Suprapubic skin (tissue), 4 donors: Measurements from ENCODE around the gene BZW2. TPM values are rescaled to one million over a fixed set of nuclear protein-coding genes. Genes with fewer than 3 reads are reported as not detected.
"Not testable (repeated sequence)": the region's sequence is repeated elsewhere in the genome, so short reads cannot be mapped to it uniquely, and the experiment has no call there.

Experiments
- DNase-seq, 2 donors: peaks; one replicate each; pipeline ENCODE4 v3.0.0-alpha.2; 2019; ENCODE audit warnings: low spot score in 2 of 2
- H3K27ac ChIP-seq: fragments of 200-600 bp; sonication (generic); one replicate; pipeline ENCODE4 v1.5.1; 2019
- H3K27me3 ChIP-seq: fragments of 200-600 bp; sonication (generic); one replicate; pipeline ENCODE4 v1.5.1; 2019
- H3K36me3 ChIP-seq: fragments of 200-600 bp; sonication (generic); one replicate; pipeline ENCODE4 v1.5.1; 2019
- H3K4me1 ChIP-seq: fragments of 200-600 bp; sonication (generic); one replicate; pipeline ENCODE4 v1.5.1; 2019
- H3K4me3 ChIP-seq: fragments of 200-600 bp; sonication (generic); one replicate; pipeline ENCODE4 v1.5.1; 2019; ENCODE audit warnings: mild to moderate bottlenecking
- H3K9me3 ChIP-seq: fragments of 200-600 bp; sonication (generic); one replicate; pipeline ENCODE4 v1.5.1; 2019
- CTCF ChIP-seq, 2 donors: fragments of 200-600 bp in 1 of 2; fragments of 450-650 bp in 1 of 2; sonication (generic) in 1 of 2; IDR thresholded peaks; one replicate each; pipeline ENCODE4 v1.5.1; 2016 to 2019; ENCODE audit warnings: antibody characterized with exemption in 2 of 2, mild to moderate bottlenecking in 1 of 2, moderate library complexity in 1 of 2
- EP300 ChIP-seq: sonication (generic); formaldehyde crosslinking; IDR thresholded peaks from one replicate; pipeline ENCODE4 v1.6.1; 2017; ENCODE audit warnings: antibody characterized with exemption
- POLR2A ChIP-seq, 2 donors: fragments of 450-650 bp; IDR thresholded peaks; one replicate each; pipeline ENCODE4 v1.6.1; 2017; ENCODE audit warnings: antibody characterized with exemption in 2 of 2, mild to moderate bottlenecking in 2 of 2, moderate library complexity in 2 of 2
- POLR2AphosphoS5 ChIP-seq, 3 donors: sonication (generic); formaldehyde crosslinking; IDR thresholded peaks; one replicate each; pipeline ENCODE4 v1.6.1; 2017; ENCODE audit warnings: antibody characterized with exemption in 3 of 3
- WGBS: methylation state at CpG from one replicate; pipeline ENCODE4 v1.1.5; 2018; 5-methylcytosine and 5-hydroxymethylcytosine counted together
- total RNA-seq, 4 donors: library from RNA; depleted of rRNA; stranded (reverse); fragments of >200 nt; gene quantifications; one replicate each; pipeline ENCODE4 v1.1.0, GENCODE V29; 2016

The BZW2 gene
- total RNA-seq, 4 donors from 2014 or later: 60.5 to 97.9 (median 84.4) TPM

DNA sequence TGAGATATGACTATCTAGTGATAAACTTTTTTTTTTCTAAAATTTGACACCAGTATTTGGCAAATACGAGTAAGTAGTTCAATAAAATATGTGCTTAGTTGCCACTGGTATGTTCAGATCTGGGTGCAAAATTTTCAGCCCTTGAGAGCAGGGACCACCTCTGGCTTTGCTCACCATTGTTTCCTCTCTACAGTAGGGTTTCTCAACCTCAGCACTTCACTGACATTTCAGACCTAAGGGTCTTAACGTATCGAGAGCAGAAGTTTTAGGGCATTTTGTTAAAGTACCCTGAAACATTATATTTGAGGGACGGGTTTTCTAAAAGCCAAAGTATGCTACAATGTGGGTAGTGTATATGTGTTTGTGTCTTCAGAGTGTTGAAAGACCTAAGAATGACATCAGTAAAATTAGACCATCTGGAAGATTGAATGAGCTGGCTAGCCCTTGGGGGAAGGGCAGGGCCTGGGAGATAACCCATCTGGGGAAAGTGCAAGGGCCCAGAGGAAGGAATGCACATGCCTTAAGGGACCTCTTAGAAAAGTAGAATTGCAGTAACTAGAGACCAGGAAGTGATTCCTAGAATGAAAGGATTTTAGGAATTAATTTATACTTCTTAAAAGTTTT, 11.8 kb downstream of the BZW2 start:
- Histone ChIP-seq H3K36me3 (no peaks in the 10 kb centered on the region), H3K4me1 (peaks cover 25% of the 10 kb centered on the region), H3K27ac (no peak overlapping the region), H3K27me3 (no peaks in the 10 kb centered on the region), H3K9me3 (no peaks in the 10 kb centered on the region), H3K4me3 (no peak overlapping the region)
- no peak for DNase-seq
- TF ChIP-seq POLR2A (IDR thresholded peaks at IDR 0.05) (no peak), EP300 (no peak), CTCF (IDR thresholded peaks at IDR 0.05) (no peak), POLR2AphosphoS5 (IDR thresholded peaks at IDR 0.05) (no peak)
- 65% methylated on average over 4 of the region's 4 CpGs for WGBS

DNA sequence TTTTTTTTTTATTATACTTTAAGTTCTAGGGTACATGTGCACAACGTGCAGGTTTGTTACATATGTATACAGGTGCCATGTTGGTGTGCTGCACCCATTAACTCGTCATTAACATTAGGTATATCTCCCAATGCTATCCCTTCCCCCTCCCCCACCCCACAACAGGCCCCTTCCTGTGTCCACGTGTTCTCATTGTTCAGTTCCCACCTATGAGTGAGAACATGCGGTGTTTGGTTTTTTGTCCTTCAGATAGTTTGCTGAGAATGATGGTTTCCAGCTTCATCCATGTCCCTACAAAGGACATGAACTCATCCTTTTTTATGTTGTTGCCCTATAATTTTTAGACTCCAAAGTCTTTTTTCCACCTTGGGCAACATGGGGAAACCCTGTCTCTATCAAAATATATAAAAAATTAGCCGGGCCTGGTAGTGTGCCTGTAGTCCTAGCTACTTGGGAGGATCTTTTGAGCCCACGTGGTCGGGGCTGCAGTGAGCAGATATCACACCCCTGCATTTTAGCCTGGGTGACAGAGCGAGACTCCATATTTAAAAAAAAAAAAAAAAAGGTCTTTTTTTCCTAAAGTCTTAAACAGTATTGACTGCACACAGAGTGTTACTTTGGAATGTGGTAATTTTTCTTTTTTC, 14.0 kb downstream of the BZW2 start:
- not testable (repeated sequence) for H3K27me3 ChIP-seq, DNase-seq, H3K27ac ChIP-seq, H3K36me3 ChIP-seq, H3K4me3 ChIP-seq, H3K9me3 ChIP-seq
- peaks cover 20% of the 10 kb centered on the region for H3K4me1 ChIP-seq
- 87% methylated on average over 8 of the region's 8 CpGs for WGBS

GRCh38 chr7:16660702-16661464, 14.9 kb downstream of the BZW2 start:
- Histone ChIP-seq H3K27ac (no peak overlapping the region), H3K4me3 (no peak overlapping the region), H3K27me3 (no peaks in the 10 kb centered on the region), H3K9me3 (no peaks in the 10 kb centered on the region), H3K36me3 (no peaks in the 10 kb centered on the region), H3K4me1 (peaks cover 18% of the 10 kb centered on the region)
- DNase-seq: no peak
- TF ChIP-seq POLR2A (IDR thresholded peaks at IDR 0.05) (no peak), CTCF (IDR thresholded peaks at IDR 0.05) (no peak)
- WGBS: 71% methylated on average over 5 of the region's 5 CpGs

GRCh38 chr7:16661924-16662323, 15.9 kb downstream of the BZW2 start:
- TF ChIP-seq POLR2A (IDR thresholded peaks at IDR 0.05): no peak
- no peak for TF ChIP-seq EP300
- TF ChIP-seq CTCF (IDR thresholded peaks at IDR 0.05): no peak
- TF ChIP-seq POLR2AphosphoS5 (IDR thresholded peaks at IDR 0.05): no peak
- Histone ChIP-seq H3K27ac (no peak overlapping the region), H3K27me3 (no peaks in the 10 kb centered on the region), H3K4me3 (no peak overlapping the region), H3K9me3 (no peaks in the 10 kb centered on the region), H3K36me3 (no peaks in the 10 kb centered on the region), H3K4me1 (peaks cover 18% of the 10 kb centered on the region)
- DNase-seq: no peak
- WGBS: 90% methylated on average over 1 of the region's 1 CpG

- WGBS: 58% methylated on average over 3 of the region's 3 CpGs
- DNase-seq: no peak
- H3K4me1 ChIP-seq: peaks cover 27% of the 10 kb centered on the region
- H3K4me3 ChIP-seq: no peak overlapping the region
- H3K27ac ChIP-seq: peak overlapping the region; percentile 79
- H3K36me3 ChIP-seq: no peaks in the 10 kb centered on the region
- no peaks in the 10 kb centered on the region for H3K9me3 ChIP-seq
- no peak for TF ChIP-seq EP300
- no peak for TF ChIP-seq POLR2AphosphoS5 (IDR thresholded peaks at IDR 0.05)
- no peak for TF ChIP-seq CTCF (IDR thresholded peaks at IDR 0.05)
- no peak for TF ChIP-seq POLR2A (IDR thresholded peaks at IDR 0.05)
- H3K27me3 ChIP-seq: no peaks in the 10 kb centered on the region
Measured at GRCh38 chr7:16667355-16667754, 21.4 kb downstream of the BZW2 start.
